Stimulated activated CD8-positive, alpha-beta memory T cell treated with anti-CD3 and anti-CD28 coated beads, Interleukin-12 subunit alpha, Interleukin-12 subunit beta, amount 100 ng/mL, for 4 hours (primary cell): ENCODE data around the gene POLR2E.

Experiments used
- DNase-seq: peaks from one replicate; pipeline ENCODE4 v3.0.0-alpha.2; 2020; ENCODE audit warnings: low read depth

Gene POLR2E

GRCh38 chr19:1093811-1094553 lies 1.2 kb downstream of the POLR2E start:
- no peak for DNase-seq

GRCh38 chr19:1093330-1093729 lies 1.8 kb downstream of the POLR2E start:
- DNase-seq, result no peak

GRCh38 chr19:1091544-1092175 lies 3.5 kb downstream of the POLR2E start:
- DNase-seq, result no peak

- DNase-seq, result no peak
Measured at GRCh38 chr19:1090731-1091543, 4.2 kb downstream of the POLR2E start.

GRCh38 chr19:1089891-1090290 lies 5.3 kb downstream of the POLR2E start:
- no peak for DNase-seq

GRCh38 chr19:1089126-1089771 lies 5.9 kb downstream of the POLR2E start:
- no peak for DNase-seq

- DNase-seq, result no peak
Measured at GRCh38 chr19:1088416-1089010, 6.7 kb downstream of the POLR2E start.

- DNase-seq, result no peak
Measured at GRCh38 chr19:1087813-1088415, 7.3 kb downstream of the POLR2E start.

- DNase-seq, result no peak
Measured at GRCh38 chr19:1086613-1087012, 8.6 kb downstream of the POLR2E start.

GRCh38 chr19:1085676-1086442 lies 9.3 kb downstream of the POLR2E start:
- no peak for DNase-seq

GRCh38 chr19:1085053-1085658 lies 10.0 kb downstream of the POLR2E start:
- no peak for DNase-seq

GRCh38 chr19:1084024-1084868 lies 10.9 kb downstream of the POLR2E start:
- DNase-seq, result no peak

GRCh38 chr19:1082928-1083816 lies 12.0 kb downstream of the POLR2E start:
- no peak for DNase-seq

GRCh38 chr19:1082165-1082927 lies 12.8 kb downstream of the POLR2E start:
- DNase-seq, result no peak

GRCh38 chr19:1081301-1082164 lies 13.6 kb downstream of the POLR2E start:
- DNase-seq, result no peak

- DNase-seq, result no peak
Measured at GRCh38 chr19:1080360-1081161, 14.6 kb downstream of the POLR2E start.
